HG02884 (cell line): Measurements from ENCODE around the gene ARL13B.
A peak's percentile ranks its signal among the peaks of the same experiment; 100 is the strongest.
"Not testable (repeated sequence)": the region's sequence is repeated elsewhere in the genome, so short reads cannot be mapped to it uniquely, and the experiment has no call there.

Experiments
- ATAC-seq: cut with Tn5 transposase; IDR thresholded peaks from one replicate; pipeline ENCODE4 v1.9.1; 2021; ENCODE audit warnings: mild to moderate bottlenecking, moderate library complexity; ENCODE audit not compliant: unreplicated experiment

ARL13B gene

DNA sequence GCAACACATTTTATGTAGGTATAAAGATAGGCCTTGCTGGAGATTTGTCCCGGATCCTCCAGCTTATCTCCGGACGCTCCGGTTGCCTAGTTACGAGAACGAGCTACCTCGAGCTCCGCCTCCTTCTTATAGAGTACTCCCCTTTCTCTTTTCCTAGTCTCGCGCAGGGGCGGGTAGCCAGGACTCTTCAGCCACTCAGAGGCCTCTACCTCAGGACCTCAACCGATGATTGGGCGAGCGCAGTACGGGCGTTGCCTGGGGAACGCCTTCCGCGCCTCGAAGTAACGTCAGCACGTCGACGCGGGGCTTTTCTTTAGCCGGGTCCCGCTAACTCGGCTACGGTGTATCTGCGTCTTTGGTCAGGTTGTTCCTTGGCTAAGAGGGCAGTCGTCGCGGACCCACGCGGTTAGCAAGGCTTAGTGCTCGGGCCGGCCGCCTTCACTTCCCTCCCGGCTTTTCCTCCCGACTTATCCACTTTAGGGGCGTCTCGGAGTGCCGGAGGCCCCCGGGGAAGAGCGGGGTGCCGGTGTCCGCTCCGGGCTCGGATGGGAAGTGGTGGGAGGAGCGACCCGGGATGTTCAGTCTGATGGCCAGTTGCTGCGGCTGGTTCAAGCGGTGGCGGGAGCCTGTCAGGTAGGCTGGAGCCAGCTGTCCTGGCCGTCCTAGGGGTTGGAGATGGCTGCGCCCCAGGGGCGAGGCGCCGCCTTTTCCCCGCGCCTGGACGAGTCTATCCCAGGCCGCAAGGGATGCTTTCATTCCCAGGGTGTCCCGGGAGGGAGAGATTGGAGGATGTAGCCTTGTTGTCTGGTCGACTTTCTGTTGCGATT lies at the start of gene ARL13B:
Gene ARL13B (plus strand): TSS at position 306 of the 827 bp plus-strand sequence. CDS start 269 bp downstream, at position 575.
- peak; percentile 100 for ATAC-seq

GRCh38 chr3:93931597-93932229 lies 48.2 kb upstream of the ARL13B start:
- ATAC-seq, result no peak

GRCh38 chr3:93934366-93935046 lies 45.4 kb upstream of the ARL13B start:
- ATAC-seq, result no peak

GRCh38 chr3:93936549-93936948 lies 43.4 kb upstream of the ARL13B start:
- ATAC-seq, result no peak

- ATAC-seq, result not testable (repeated sequence)
Measured at GRCh38 chr3:93937485-93937884, 42.5 kb upstream of the ARL13B start.

DNA sequence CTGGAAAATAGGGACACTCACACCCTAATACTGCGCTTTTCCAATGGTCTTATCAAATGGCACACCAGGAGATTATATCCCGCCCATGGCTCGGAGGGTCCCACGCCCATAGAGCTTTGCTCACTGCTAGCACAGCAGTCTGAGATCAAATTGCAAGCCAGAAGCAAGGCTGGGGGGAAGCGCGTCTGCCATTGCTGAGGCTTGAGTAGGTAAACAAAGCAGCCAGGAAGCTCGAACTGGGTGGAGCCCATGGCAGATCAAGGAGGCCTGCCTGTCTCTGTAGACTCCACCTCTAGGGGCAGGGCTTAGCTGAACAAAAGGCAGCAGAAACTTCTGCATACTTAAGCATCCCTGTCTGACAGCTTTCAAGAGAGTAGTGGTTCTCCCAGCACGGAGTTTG lies 30.0 kb upstream of the ARL13B start:
- not testable (repeated sequence) for ATAC-seq

DNA sequence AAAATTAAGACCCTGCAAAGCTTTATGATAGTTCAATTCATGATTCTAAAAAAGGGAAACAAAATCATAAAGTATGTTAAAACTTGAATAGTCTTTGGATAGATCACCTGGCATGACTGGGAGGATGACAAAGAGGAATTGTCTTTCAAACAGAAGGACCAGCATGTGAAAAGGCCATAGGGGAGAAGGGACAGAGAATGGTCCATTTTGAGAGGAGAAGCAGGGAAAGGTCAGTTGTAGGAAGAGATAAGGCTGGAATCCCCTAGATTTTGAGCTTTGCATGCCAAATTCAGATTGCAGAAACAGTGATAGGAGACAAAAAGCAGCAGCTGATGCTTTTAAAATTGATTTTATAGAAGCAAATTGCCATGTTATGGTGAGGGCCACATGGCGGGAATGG lies 18.9 kb upstream of the ARL13B start:
- ATAC-seq, result no peak

DNA sequence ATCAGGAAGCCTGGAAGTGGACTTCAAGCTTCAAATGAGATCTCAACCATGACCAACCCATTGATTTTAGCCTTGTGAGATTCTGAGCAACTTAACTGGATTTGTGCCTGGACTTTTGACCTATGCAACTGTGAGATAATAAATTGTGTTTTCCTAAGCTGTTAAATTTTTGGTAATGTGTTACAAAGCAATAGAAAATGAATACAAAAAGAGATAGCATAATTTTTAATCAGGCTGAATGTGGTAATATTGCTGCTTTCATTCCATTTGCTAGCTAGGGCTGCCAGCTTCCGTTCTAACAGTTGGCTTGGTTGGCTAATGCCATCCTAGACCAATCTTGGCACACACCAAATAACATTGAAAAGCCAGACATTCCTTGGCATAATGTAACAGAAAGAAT lies 18.5 kb upstream of the ARL13B start:
- no peak for ATAC-seq

DNA sequence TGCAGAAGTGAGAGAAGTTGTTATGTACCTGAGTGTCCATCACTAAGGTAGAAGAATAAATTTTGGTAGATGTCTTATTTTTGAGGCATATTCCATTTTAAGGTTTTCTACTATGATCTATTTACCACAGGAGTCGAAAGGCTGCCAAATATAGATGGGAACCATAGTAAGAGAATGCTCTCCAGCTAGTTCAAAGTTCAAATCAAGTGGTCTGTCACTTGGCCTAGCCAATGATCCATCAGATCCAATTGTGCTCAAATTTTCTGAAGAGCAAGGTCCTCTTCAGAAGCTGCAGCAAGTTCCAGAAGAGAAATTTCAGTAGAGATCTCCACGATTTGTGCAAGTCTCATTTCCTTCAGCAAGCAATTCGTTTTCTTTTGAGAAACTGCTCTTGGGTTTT lies 17.2 kb upstream of the ARL13B start:
- ATAC-seq, result no peak

GRCh38 chr3:93965106-93965505 lies 14.8 kb upstream of the ARL13B start:
- ATAC-seq, result not testable (repeated sequence)

- ATAC-seq, result no peak
Measured at GRCh38 chr3:93969443-93969842, 10.5 kb upstream of the ARL13B start.

GRCh38 chr3:93969997-93970396 lies 10.0 kb upstream of the ARL13B start:
- ATAC-seq, result no peak

- ATAC-seq, result peak; percentile 80
Measured at GRCh38 chr3:93973131-93974126, 6.5 kb upstream of the ARL13B start, which contains the start of gene PROS1. PROS1 (minus strand) TSS chr3:93973896; CDS start chr3:93973749, 147 bp downstream.

DNA sequence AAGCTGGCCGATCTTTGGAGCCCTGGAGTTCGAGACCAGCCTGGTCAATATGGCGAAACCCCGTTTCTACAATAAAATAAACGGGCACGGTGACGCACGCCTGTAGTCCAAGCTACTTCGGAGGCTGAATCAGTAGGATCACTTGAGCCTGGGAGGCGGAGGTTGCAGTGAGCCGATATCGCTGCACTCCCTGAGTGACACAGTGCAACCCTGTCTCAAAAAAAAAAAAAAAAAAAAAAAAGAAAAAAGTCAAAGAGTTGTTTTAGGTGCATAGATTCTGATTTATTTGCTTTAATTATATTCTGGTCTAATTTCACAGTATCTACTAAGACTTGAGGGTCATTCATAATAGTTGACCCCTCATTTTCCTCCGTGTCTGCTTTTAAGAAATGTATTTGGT lies 1.7 kb downstream of the ARL13B start:
- ATAC-seq, result no peak

- ATAC-seq, result no peak
Measured at GRCh38 chr3:93983408-93983807, 3.5 kb downstream of the ARL13B start.

DNA sequence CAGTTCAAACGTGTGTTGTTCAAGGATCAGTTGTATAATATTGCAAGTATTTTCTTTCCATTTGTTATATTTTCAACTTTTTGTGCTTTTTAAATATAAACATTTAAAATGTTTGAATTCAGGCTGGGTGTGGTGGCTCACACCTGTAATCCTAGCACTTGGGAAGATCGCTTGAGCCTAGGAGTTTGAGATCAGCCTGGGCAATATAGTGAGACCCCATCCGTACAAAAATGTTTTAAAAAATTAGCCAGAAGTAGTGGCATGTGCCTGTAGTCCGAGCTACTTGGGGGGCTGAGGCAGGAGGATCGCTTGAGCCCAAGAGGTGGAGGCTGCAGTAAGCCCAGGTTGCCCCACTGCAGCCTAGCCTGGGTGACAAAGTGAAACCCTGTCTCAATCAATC lies 4.7 kb downstream of the ARL13B start:
- ATAC-seq, result no peak

DNA sequence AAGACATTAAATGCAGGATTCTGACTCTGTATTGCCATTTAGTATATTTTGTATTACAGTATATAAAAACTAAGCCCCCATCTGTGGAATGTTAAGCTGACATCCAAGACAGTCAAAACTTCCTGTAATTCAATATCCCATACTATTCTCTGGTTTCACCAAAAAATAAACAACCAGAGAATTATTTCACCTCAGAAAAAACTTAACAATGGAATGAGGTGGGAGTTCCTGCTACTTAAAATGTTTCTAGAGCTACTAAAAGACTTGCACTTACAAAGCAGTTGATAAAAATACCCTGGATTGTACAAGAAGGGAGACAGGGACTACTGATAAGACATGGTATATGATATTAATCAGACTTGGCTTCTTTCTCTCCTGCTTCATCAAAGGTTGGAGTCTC lies 8.3 kb downstream of the ARL13B start:
- ATAC-seq, result no peak

DNA sequence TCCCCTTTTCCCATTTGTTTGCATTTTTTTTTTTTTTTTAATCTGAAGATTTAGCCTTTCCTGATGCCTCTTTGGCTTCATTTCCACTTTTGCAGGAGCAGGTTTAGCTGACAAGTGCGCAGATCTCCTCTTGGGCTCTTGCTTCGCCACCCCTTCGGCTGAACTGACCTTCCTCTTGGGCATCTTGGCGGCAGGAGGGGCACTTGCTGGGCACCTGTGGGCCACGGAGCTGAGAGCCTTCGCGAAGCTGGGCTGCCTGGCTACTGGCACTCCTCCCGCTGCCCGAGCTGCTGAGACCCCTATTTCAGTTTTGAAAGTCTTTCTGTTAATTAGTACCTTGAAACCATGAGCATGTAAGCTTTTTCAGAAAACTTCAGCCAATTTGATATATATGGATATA lies 8.8 kb downstream of the ARL13B start:
- ATAC-seq, result no peak

DNA sequence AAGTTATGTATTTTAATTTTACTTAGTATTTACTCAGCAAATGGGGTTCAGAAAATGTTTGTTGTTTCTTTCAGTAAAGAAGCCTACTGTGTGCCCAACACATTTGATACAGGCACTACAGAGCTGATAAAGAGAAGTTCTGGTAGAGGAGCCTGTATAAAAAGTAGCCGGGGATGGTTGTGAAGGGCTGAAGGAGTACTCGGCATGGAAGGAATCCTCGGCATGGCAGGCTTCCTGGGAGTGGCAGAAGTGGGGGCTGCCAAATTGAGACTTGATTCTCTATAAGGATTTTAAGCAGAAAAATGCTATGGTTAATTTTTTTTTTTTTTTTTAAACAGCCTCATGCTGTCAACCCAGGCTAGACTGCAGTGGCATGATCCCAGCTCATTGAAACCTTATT lies 9.3 kb downstream of the ARL13B start:
- no peak for ATAC-seq

GRCh38 chr3:93991631-93992030 lies 11.7 kb downstream of the ARL13B start:
- no peak for ATAC-seq
